GOT3 (cell line): Measurements from ENCODE around the gene CPNE5.

Experiments
- DNase-seq: peaks from one replicate; lab custom pipeline; 2025; ENCODE audit warnings: mixed read lengths; lab: John Stamatoyannopoulos, UW

The CPNE5 gene

DNA sequence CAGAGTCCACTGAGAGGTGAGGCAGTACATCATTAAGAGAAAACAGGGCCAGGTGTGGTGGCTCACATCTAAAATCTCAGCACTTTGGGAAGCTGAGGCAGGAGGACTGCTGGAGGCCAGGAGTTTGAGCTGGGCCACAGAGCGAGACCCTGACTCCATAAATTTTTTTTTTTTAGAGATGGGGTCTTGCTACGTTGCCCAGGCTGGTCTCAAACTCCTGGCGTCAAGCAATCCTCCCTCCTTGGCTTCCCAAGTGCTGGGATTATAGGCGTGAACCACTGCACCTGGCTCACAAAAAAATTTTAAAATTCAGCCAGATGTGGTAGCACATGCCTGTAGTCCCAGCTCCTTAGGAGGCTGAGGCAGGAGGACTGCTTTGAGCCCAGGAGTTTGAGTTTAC, 18.1 kb upstream of the CPNE5 start:
- DNase-seq = no peak

DNA sequence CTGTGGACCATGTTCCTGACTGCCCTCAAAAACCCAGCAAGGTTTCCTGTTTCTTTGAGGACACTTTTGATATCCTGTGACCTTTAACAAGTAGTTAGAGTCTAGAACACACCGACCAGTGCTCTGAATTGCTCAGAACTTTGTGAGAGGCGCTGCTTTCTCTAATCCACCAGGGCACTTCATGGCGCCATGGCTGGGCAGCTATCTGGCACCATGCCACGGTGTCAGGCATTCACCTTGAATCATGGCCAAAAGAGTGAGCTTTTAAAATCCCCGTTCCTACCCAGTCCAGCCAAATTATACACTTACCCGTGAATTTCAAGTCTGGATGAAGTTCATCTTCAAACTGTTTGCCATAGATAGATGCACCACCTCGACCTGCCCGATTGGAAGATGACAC, 17.0 kb upstream of the CPNE5 start:
- no peak for DNase-seq

DNA sequence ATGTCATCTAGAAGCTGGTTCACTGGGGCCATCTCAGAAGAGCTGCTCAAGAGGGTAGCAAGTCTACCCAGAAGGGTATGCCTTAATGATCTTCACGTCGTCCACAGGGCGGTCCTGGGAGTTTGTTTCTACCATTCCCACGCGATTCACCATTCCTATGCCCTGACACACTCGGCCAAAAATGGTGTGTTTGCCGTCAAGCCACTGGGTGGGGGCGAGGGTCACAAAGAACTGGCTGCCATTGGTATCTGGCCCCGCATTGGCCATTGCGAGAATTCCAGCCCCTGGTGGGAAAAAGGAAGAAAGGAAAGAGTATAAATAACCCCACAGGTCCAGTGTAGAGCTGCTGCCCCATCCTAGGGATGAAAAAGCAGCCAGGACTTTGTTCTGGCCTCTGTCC, 16.5 kb upstream of the CPNE5 start:
- DNase-seq = no peak

DNA sequence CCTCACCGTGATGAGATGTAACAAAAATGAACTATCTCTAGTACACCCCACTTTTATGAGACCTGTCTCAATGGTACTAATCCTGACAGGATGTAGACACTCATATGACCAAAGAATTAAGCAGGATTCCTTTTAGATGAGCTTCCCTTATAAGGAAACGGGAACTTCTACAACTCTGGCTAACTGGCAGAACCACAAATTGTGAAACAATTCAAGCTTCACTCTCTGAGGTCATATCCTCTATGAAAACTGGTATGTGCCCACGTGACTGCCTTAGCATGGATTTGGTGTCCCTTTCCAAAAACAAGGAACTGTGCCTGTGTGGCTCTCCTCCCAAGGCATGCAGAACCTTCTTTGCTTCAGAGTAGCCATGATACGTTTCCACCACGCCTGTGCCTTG, 14.1 kb upstream of the CPNE5 start:
- DNase-seq = no peak

DNA sequence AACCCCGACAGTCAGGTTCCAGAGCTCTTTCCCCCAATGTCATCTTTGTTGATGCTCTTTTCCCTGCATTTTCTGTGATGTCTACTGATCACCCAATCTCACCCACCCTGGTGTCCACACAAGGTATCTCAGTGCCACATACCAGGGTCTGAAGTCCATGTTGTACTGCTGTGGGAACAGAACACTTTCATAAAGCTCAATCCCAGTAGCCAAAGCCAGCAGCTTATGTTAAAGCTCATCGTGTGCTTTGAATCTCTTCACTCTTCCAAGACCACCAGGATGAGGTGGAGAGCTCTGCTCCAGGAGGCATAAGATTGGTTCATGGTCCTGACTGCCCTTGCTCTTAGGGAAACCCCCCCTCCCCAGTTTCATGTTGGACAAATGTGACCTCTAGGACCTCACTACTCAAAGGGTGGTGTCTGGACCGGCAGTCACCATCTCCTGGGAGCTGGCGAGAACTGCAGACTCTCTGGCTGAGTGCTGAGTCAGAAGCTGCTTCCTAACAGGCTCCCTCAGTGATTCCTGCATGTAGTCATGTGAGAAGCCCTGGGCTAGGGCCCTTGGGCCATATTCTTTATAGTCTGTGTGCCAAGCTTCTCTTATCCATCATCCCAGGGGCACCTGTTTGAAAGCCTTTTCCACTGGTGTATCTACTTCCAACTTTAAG, 13.4 kb upstream of the CPNE5 start:
- no peak for DNase-seq

DNA sequence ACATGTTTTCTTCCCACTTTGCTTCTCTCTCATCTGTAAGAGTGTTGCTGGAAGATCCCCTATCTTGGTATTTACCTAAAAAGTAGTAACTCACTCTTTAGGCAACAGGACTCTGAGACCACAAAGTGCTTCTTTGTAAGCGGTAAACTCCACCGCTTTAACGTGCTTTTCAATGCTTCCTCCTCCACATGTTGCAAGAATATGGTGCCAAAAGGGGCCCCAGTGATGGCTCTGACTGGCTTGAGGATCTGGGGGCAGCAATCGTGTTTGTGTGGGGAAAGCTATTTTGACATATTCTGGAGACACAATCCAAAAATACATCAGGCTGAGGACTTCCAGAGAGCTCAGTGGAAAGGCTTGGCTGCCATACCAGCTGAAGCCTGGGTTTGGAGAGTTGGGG, 12.4 kb upstream of the CPNE5 start:
- DNase-seq = no peak

DNA sequence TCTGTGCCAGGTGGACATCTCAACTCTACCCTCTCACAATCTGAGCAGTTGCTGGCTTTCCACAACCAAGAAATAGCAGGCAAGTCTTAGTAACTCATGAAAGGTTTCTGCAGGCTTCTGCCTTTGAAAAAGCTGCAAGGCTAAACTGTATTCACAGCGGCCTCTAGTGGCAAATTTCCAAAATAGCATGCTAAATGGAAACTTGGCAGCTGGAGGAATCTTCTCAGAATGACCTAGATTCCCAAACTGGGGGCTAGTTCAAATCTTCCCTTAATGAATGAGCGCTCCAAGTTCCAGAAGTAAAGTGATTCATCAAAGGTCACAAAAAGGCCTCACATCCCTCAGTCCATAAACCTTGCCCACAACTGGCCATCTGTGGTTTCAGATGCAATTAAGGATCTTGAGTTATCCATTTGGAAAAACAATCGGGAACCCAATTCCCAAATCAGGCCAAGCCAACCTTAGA, 11.9 kb upstream of the CPNE5 start:
- peak; percentile 18 for DNase-seq

DNA sequence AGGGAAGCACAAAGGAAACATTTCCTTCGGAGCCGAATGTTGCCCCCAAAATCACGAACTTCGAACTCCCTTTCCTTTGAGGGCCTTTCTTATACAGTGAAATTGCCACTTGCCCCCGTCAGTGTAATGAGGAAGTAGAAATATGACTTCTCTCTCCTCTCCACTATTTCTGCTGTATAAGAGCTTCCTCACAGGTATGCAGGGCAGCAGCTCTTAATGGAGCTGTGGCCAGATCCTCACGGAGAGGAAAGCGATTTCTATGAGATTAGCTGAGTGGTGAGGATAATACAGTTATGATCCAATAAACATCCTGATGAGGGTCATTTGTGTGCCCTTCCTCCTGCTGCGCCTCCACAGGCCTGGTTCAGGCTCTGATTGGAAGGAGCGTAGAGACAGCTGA, 10.8 kb upstream of the CPNE5 start:
- no peak for DNase-seq

DNA sequence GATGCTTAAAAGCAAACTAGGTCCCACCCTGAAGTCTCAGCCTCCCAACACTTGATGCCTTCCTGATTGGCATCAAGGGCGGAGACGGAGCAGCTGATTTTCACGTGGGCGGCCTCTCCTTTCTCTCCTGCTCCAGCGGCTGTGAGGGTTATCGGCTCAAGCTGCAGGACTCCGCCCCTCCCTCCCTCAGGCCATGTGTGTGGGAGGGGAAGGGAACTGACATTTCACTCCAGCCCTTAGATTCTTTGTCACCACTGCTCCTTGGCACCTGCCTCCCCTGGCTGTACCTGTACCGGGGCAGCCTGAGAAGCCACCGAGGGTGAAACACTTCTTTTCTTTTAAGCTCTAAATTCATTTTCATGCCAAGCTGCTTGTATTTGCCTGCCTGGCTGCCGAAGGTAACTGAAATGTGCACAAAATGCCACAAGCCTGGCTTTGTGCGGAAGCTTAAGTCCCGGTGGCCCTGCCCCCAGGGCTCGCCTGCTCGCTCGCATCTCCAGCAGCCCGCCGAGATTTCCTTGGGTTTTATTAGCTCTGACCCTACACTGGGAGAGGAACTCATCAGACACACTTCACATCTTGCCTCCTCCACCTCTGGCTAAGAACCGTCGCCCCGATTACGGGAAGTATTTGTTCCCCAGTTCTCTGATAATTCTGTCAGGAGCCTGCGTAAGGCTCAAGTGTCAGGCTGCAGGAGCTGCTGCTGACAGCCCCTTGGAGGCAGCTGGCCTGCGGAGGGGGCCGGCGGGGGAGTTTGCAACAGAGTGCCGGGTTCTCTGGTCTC, 9.6 kb upstream of the CPNE5 start:
- DNase-seq = no peak

DNA sequence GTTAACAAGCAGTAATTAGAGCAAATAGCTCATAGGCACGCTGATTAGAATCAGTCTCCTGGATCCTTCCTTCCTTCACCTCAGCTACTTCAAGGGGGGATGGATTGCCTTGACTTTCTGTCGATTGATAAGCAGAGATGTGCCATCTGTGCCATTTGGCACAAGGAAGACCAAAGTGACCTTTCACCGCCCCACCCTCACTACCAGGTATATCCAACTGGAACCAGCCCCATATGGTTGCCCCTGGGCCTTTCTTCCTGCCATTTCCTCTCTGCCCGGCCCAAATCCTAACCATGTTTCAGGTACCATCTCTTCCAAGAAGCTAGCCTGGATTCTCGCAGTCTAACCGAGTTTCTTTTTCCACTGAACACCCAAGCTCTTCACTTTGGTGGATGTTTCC, 8.7 kb upstream of the CPNE5 start:
- DNase-seq = no peak

DNA sequence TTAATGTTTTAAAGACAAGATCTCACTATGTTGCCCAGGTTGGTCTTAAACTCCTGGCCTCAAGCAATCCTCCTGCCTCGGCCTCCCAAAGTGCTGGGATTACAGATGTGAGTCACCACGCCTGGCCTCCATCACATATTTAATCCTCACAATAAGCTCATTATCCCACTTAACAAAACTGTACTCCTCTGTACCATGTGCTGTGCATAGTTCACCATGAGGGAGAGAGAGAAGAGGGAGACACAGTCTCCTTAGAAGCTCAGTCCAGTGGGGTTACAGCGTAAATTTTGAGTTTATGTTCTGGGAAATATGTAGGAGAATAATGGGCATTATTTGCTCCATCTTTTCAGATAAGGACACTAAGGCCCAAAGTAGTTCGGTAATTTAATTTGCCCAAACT, 7.9 kb upstream of the CPNE5 start:
- DNase-seq = no peak

DNA sequence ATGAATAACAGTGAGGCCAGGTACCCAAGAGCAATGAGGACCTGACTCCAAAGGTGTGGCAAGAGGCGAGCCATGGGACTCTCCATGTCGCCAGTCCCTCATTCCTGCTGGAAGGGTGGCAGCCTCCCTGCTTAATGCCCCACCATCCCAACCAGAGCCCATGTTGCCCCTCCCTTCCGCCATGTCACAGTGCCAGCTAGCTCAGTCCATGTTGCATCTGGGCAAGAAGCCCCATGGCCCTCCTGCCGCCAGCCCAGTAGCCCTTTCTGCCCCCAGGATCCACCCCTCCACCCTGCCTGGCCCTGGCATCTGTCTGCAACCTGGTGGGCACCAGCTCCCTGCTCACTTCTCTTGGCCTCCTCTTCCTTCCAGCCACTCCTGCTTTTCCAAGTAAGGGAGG, 6.0 kb upstream of the CPNE5 start:
- DNase-seq = no peak

DNA sequence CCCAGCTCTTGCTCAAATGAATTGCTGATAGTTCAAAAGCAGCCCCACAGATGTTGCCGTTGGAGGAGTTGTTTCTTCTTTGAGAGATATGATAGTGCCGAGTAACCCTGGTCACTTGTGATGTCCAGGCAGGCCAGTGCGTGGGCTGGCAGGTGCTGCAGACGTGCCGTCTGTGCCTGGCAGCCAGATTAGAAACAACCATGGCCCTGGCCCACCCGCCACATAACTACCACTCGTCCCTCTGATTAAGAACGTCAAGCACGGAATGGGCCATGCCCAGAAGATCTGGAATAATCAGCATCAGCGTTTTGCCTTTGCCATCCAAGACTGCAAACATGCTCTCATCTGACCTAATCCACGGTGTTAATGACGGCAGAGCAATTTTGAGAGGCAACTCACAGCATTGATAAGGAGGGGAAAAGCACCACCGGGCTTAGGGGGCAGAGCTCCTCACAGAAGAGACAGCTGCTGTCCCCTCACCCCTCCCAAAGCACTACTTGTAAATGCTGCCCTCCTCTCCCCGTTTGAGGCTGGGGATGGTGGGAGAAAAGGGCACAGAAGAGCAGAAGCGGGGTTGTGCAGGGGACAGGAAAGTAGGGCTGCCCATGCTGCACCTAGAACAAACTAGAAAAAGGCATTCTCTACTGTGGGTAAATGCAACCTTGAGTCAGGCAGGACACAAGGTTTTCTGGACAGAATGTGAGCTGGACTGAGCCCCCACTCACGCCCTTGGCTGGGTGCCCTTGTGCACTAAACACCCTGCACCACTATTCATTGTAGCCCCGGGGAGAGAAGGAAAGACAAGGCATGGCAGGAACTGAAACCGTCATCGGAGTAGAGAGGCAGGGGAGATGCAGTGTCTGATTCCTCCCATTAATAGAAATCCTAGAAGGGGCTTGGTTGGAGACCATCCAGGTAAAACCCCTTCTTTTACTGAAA, 5.3 kb upstream of the CPNE5 start:
- no peak for DNase-seq

DNA sequence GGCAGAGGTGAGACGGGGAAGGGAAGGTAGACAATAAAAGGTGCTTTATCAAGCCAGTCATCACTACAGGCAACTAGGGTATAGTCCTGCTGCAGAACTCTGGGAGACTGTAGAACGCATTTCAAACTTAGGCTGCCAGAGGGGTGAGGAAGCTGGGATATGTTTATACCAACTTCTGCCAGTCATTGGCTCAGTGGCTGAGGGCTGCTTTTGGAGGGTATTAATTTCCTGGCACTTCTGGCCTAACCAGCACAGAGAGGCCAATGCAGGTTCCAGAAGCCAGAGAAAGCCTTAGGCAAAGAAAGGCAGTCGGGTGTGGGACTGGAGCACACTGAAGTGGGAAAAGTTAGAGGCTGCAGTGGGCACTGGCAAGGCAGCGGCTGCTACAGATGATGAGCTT, 3.9 kb upstream of the CPNE5 start:
- no peak for DNase-seq

DNA sequence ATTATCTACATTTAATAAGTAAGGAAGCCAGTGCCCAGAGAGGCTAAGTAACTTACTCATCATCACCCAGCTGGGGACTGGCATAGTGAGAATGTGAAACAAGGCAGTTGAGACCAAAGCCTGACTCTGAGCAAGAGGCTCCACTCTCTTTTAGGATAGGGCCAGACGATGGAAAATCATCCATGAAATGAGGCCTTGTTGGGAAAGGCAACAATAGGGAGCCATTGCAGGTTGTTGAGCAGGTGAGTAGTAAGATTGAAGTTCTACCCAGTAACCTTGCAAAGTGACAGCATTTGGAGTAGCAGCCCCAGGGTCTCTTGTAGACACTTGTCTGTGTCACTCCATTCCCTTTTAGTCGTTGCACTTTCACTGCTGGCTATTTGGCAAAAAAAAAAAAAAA, 2.5 kb upstream of the CPNE5 start:
- no peak for DNase-seq

DNA sequence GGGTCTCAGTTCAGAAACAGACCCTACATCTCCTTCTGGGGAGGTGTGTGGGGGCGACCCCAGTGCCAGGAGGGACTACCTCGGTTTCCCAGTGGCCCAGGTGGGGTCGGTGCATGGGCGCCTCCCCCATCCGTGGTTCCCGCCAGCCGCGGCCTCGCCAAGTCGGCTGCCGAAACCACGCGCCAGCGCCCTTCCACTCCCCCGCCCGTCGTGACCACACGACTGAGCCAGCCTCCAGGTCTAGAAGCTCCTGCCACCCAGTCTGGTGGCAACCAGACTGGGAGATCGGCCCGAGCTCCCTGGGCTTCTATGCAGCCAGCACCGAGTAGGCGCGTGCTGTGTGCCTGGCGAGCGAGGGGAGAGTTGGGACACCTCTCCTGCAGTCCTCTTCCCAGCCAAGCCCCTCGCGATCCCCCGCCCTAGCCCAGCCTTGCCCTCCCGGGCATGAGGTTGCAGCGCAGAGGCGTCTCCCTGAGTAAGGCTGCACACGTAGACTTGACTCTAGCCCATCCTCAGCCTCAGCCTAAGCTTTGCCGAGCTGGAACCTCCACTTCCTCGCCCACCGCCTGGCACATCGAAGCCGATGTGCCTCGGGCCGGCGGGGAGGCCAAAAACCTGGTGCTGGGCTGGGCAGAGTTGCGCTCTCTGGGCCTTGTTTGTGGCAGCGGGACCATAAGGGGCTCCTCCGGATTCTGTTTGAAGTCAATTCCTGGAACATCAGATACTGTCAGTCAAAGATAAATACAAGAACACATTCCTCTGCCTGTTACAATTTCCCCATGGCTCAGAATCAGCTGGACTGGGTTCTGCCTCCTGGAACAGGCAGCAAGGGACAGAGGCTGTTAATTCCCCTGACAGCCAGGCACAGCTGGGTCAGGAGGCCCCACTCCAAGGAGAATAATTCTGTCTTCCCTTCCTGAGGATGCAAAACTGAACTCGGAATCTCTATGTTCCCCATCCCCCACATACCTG, 1.5 kb upstream of the CPNE5 start:
- no peak for DNase-seq

DNA sequence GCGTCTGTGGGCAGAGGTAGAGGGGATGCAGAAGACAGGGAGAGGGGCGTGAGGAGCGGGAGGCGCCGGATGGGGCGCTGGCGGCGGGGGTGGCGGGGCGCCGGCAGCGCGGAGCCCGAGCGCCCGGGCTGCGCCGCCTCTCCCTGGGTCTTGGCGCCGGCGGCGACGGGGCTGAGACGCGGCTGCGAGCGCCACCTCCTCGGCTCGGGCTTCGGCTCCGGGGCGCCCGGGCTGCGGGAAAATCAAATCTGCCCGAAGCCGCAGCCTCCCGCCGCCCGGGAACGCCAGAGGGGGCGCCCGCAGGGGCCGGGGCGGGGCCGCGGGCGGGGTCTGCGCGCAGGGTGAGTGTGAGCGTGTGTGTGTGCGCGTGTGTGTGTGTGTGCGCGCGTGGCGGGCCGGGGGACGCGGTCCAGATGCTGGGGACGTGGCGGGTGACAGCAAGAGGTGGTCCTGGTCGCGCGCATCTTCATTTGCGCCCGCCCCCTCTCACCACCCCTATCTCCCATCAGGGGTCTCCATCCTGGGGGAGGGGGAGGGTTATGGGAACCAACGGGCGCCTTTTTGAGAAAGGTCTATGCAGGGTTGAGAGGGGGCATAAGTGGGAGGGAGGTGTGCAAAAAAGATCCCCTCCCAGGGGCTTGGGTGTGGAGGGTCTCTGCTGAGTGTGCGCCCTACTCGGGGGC, 646 bp upstream of the CPNE5 start:
- no peak for DNase-seq

DNA sequence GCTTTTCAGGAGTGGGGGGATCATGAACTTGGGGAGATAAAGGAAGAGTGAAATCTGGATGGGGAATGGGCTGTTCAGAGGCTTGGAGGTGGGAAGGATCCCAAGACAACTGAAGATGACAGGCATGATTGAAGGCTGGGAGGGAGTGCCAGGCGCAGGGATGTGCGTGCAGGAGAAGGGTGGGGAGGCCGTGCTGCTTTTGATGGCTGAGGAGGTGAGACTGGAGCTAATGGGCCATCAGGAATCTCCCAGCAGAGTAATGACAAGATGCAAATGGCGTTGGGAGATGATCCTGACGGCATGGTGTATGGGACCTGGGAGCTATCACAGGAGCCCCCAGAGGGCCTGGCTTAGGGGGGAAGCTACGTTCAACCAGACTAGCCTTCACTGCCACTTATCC, 1.6 kb downstream of the CPNE5 start:
- no peak for DNase-seq

DNA sequence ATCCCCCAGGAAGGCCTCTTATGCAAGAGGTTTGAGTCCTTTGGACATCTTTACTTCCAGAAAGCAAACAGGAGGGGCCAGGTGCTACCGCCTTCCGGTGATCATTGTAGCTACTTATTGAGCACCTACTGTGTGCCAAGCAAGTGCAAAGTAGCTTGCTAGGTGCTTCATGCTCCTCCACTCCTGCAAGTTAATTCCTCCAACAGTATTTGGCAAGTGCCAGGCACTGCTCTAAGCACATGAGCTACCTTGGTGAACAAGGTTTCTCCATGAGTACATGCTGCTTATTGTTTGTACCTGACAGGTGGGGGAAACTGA, 2.3 kb downstream of the CPNE5 start:
- no peak for DNase-seq

DNA sequence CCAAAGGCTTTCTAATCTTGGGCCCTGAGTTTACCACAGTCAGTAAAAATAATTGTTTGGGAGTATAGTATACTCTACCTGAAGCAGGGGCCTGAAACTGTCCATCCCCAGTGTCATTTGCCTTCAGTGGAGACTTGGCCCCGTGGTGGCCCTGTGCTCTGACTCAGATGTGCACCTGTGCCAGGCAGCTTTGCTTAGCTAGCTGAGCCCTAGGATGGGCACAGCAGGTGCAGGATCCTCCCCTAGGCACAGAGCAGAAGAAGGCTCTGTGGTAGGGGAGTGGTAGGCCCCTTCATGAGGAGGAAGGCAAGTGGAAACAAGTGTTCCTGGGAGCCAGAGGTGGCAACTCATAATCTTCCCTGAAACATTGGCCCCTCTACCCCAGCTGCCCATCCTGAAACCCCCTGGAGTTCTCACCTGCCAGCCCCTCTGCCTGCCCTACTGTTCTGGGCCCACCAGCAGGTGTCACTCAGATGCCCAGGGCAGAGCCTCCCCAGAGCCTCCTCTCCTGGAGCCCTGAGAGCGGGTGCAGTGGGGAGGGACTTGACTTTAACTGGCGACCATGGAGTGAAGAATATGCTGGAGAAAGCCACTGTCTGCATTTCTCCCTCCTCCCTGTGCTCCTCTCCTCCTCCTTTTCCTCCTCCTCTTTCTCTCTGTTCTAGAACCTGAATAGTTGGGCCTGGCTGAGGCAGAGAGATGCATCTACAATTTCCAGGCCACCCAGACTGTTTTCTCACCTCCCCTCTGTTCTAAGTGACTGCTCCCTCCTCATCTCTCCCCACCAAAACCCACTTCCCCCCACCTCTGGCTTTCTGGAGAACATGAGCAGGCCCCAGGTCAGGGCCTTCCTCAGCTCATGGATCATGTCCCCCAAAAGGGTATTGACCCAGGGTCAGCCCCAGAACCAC, 2.9 kb downstream of the CPNE5 start:
- no peak for DNase-seq
